HG02884 (cell line): ENCODE results near the gene GABRG3.
"Not testable (repeated sequence)": the region's sequence is repeated elsewhere in the genome, so short reads cannot be mapped to it uniquely, and the experiment has no call there.

Experiments
- ATAC-seq: cut with Tn5 transposase; IDR thresholded peaks from one replicate; pipeline ENCODE4 v1.9.1; 2021; ENCODE audit warnings: mild to moderate bottlenecking, moderate library complexity; ENCODE audit not compliant: unreplicated experiment

The GABRG3 gene

DNA sequence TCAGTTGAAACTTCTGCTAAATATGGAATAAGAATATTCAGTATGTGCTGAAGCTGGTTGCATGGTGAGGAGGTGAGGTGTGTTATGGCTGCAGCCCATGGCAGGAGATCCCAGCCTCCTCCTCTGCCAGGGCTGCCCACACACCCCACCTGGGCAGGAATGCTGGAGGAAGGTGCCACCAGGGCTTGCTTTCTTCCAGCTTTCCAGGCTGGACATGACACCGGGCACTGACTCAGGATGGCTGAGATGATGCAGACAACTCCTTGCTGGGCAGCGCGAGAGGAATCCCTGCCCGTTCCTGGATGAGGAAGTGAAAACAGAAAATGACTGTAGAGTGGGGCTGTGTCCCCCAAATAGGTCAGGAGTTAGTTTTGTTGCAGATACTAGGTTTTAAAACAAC lies 14.1 kb downstream of the GABRG3 start:
- no peak for ATAC-seq

GRCh38 chr15:26996250-26996649 lies 25.3 kb downstream of the GABRG3 start:
- no peak for ATAC-seq

DNA sequence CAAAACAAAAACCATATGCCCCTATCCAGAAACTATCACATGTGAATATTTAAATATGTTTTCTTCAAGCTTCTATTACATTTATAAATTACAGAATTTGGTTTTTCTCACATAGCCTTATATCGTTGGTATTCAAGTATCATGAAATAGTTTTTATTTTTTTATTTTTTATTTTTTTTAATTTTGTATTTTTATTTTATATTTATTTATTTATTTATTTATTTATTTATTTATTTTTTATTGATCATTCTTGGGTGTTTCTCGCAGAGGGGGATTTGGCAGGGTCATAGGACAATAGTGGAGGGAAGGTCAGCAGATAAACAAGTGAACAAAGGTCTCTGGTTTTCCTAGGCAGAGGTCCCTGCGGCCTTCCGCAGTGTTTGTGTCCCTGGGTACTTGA lies 32.0 kb downstream of the GABRG3 start:
- not testable (repeated sequence) for ATAC-seq

DNA sequence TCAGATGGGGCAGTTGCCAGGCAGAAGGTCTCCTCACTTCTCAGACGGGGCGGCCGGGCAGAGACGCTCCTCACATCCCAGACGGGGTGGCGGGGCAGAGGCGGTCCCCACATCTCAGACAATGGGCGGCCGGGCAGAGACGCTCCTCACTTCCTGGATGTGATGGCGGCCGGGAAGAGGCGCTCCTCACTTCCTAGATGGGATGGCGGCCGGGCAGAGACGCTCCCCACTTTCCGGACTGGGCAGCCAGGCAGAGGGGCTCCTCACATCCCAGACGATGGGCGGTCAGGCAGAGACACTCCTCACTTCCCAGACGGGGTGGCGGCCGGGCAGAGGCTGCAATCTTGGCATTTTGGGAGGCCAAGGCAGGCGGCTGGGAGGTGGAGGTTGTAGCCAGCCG lies 33.2 kb downstream of the GABRG3 start:
- not testable (repeated sequence) for ATAC-seq

- ATAC-seq, result no peak
Observed at GRCh38 chr15:27017168-27017809, 46.3 kb downstream of the GABRG3 start.

- no peak for ATAC-seq
Observed at GRCh38 chr15:27019687-27020086, 48.7 kb downstream of the GABRG3 start.

DNA sequence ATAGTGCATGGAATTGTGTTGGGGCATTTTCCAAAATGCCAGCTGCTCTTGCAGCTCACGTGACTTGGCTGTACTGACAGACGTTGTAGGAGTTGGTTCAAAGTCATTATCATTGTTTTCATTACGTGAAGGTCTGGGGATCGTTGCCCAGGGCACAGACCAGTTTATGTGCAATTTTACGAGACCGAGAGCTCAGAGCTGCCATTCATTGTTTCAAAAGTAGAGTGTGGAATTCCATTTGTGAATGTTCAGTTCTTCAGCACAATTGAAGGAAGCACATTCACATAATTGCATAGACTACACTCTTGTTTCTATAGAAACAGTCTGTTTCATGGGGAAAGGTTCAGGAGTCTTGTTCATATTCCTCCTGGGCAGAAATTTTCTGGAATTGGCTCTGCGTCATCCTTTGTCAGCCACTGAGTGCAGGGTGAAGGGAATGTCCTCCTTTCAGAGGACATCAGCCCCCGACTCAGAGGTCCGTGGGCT lies 54.5 kb downstream of the GABRG3 start:
- ATAC-seq, result no peak

DNA sequence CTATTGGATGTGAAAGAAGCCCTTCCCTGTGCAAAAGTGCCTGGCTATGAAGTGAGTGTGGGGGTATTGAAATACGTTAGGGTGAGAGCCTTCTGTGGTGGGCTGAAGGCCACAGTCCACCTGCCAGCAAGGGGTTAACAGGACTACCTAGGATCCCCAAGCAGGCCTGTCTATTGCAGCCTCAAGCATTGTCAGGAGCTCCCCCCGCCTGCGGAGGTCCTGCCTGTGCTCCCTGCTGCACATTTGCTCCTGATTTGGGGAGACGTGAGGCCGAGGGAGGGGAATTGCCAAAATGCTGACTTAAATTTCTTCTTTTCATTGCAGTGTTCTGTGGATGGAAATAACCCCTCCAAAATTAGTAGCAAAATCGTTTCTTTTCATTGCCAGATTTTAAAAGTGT lies 56.2 kb downstream of the GABRG3 start:
- ATAC-seq, result no peak

DNA sequence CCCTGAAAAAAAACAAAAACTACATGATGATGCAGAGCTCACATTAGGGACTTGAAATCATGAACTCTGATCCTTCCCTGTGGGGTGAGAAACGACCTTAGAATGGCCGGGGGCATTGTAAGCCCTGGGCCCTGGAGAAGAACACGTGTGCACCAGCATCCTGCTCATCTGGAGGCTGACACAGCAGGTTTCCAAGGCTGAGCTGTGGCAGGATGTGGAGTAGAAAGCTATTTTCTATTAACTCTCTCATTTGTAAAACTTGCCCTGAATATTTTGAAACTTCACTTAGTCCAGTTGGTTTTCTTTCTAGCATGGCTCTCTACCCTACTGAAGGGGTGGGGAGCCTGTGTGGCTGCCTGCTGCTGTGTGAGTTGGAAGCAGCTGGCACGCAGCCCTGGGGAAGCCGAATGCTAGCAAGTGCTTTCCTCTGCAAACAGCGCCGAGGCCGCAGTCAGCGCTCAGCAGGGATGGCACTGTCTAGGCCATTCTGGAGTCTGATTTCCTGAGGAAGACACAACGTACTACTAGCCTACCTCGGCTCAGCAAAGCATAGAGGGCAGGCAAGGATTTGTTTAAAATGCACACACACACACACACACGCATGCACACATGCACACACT lies 58.0 kb downstream of the GABRG3 start:
- no peak for ATAC-seq

GRCh38 chr15:27036210-27036609 lies 65.2 kb downstream of the GABRG3 start:
- no peak for ATAC-seq

GRCh38 chr15:27037501-27037900 lies 66.5 kb downstream of the GABRG3 start:
- no peak for ATAC-seq

DNA sequence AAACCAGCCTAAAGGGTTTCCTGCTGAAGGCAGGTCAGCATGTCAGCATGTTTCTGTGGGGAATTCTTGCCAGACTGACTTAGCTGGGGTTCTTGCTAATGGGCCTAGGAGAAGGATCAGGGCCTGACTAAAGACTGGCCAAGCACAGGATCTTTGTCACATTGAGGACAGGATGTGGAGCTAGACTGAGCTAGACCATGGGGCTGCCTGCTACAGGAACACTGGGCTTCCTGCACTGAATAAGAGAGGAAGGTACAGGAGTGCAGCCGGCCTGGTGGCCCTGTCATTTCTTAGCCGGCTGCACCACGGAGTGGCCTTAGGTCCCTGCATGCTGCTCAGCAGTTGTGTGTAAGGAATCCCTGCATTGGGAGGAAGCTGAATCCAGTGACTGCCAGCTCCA lies 68.2 kb downstream of the GABRG3 start:
- ATAC-seq, result no peak

DNA sequence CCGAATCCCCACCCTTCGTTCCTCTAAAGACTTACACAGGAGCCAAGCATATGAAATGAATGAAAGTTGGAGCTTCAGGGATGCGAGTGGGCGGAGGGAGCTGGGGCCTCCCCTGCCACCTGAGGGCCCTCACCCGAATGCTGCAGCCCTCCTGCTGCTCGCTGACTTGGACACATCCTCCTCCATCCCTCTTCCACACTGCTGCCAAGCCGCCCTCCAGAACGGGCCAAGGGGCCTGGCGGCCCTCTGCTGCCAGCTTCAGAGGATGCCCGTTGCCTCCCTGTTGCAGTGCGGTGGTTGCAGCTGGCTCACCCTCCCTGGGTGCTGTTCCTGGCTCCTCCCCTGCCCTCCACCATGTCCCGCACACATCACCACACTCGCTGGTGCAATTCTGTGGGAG lies 71.2 kb downstream of the GABRG3 start:
- ATAC-seq, result no peak

- ATAC-seq, result no peak
Observed at GRCh38 chr15:27042646-27043045, 71.7 kb downstream of the GABRG3 start.

GRCh38 chr15:27043770-27044169 lies 72.8 kb downstream of the GABRG3 start:
- no peak for ATAC-seq

GRCh38 chr15:27045796-27046195 lies 74.8 kb downstream of the GABRG3 start:
- ATAC-seq, result no peak

DNA sequence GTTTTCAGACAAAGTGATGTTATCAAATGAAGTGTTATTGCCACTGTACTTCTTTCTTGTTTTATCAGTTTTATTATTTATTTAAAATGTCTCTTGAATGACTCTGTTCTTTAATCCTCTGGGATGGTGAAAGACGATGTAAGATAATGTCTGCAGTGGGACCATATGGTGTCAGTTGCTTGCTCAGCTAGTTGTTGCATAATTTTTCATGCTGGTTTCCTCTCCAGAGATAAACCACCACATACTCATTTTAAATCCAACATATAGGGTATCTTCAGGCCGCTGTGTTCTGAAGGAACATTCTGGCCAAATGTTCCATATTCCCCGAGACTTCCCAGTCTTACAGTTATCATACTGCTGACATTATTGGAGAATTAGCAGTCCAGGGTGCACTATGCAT lies 75.9 kb downstream of the GABRG3 start:
- no peak for ATAC-seq

DNA sequence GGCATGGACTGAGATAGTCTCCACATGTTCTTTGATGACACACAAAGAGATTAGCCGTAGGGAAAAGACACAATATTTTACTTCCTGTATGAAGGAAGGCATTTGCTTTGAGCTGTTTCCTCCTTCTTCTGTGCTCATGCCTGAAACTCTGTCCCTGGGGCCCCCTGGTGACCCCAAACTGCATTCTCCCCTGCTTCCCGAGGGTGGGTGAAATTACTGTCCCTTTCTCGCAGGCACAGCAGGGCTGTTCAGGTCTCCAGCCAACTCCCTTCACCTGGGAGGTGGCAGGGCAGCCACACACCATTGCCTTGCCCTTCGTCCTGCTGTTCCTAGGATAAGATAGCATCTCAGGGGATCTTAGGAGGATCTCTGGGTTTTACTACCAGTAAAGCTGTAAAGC lies 79.2 kb downstream of the GABRG3 start:
- ATAC-seq, result no peak

DNA sequence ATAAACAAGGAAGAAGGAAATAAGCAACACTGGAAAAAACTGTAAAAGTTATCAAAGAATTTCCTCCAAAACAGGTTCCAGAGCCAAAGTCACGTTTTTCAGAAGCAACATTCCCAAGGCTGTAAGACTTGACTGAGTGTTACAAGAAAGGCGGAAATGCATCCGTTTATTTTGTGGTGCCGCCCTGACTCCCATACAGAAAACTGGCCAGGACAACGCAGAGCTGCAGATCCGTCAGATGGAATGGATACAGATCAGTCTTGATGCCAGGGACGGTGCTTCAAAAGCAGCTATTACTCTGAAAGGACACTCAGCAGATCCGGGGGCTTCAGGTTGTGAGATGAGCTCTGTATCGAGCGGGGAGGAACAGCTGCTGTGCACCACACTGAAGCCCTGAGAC lies 83.4 kb downstream of the GABRG3 start:
- no peak for ATAC-seq

- no peak for ATAC-seq
Observed at GRCh38 chr15:27057904-27058645, 87.1 kb downstream of the GABRG3 start.

DNA sequence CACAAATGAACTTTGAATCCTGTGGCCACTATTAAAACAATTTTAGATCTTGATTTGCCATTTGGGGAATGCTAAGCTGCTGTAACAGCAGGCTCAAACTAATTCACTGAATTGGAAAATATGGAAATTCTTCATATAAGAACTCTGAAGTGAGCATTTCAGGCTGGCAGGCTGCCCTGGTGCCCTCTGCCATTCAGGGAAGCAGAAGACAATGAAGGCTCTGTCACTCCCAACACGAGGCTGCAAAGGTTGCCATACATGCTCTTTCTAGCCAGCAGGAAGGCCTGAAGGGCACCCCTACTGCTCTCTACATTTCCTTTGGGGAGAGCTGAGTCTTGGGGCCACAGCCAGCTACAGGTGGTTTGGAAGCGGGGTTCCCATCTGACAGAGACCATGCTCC lies 88.0 kb downstream of the GABRG3 start:
- no peak for ATAC-seq

- peak; percentile 52 for ATAC-seq
Observed at GRCh38 chr15:27059610-27060202, 88.7 kb downstream of the GABRG3 start.
